ENCODE data around the gene MRPL42. TPM values are rescaled to one million over a fixed set of nuclear protein-coding genes. Genes with fewer than 3 reads are reported as not detected.

The MRPL42 gene
- total and polyA plus RNA-seq, 4 donors, result 24.5 to 53.3 (median 44.6) TPM

DNA sequence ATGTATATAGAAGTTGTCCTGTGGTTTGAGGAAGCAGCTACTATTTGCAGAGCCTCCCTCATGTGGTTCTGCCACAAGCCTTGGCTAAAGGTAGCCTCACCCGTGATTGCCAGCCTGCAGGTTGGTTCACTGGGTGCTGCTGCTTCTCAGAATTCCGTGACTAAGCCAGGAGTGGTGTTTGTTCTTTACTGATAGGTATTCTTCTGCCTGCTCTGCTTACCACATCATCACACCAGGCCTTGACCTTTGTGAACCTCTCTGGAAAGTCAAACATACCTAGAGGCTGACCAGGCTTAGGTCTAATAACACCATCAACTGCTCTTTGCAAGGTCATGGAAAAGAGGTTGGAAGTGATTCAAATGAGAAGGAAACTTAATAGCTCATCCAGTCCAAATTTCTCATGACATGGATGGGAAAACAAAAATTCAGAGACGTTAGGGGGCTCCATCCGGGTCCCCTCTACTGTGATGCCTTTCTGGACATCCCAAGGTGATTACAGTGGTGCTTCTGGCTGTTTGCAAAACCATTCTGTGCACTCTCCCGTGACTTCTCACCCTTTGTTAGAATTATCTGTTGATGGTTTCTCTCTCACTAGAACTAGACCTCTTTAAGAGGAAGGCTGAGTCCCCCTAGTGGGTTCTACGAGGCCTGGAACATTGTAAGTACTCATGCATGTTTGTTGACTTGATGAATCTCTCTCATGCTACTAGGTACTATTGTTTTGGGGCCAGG, 96.7 kb downstream of the MRPL42 start:
- no peaks in the 10 kb centered on the region for H3K4me1 ChIP-seq (ENCODE audit: control insufficient read depth in 1 of 2, insufficient read depth in 2 of 2, low read length in 2 of 2)
- H3K36me3 ChIP-seq (ENCODE audit: control insufficient read depth in 1 of 2, insufficient read depth in 2 of 2, low read length in 1 of 2), result no peaks in the 10 kb centered on the region
- no peak for DNase-seq
- H3K4me3 ChIP-seq (ENCODE audit: low read length in 2 of 2), result no peak overlapping the region
- ATAC-seq (ENCODE audit: low FRiP score), result no peak
- intact Hi-C loops (cut with DNase I), result no loop called here
- no peak overlapping the region for H3K27ac ChIP-seq (ENCODE audit: low read depth in 1 of 2, low read length in 2 of 2)
- H3K9me3 ChIP-seq (ENCODE audit: control insufficient read depth, low read length), result no peaks in the 10 kb centered on the region
- WGBS, 2 donors, result 70 to 77% methylated on average over 6 of the region's 6 CpGs
- H3K27me3 ChIP-seq (ENCODE audit: control insufficient read depth in 1 of 2, insufficient read depth in 2 of 2, low read length in 1 of 2), result no peaks in the 10 kb centered on the region

DNA sequence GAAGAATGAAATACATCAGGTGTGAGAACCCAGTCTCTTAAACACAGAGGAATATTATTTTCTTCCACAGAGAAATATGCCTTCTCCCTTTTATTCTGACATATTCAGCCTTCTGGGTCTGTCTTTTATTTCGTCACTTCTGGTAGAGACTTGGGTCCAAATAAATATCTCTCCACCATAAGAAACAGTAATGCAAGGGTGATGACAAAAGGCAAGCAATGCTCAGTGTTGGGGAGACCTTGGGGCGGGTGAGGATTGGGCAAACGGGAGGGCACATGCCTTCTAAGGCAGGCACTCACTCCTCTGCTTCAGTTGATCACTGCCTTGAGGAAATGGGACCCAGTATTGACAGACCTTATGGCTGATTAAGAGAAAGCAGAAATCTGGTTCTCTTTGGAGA, 98.4 kb downstream of the MRPL42 start:
- ATAC-seq (ENCODE audit: low FRiP score) (no peak), DNase-seq (no peak)
- H3K4me1 ChIP-seq (ENCODE audit: control insufficient read depth in 1 of 2, insufficient read depth in 2 of 2, low read length in 2 of 2), result no peaks in the 10 kb centered on the region
- intact Hi-C loops (cut with DNase I), result loop anchor here (5.0 kb wide), 1 partner anchor 63 kb away; no protein-coding TSS in a partner anchor
- no peak overlapping the region for H3K4me3 ChIP-seq (ENCODE audit: low read length in 2 of 2)
- H3K27ac ChIP-seq (ENCODE audit: low read depth in 1 of 2, low read length in 2 of 2), result no peak overlapping the region
- 96 to 100% methylated on average over 3 of the region's 3 CpGs for WGBS, 2 donors
- H3K27me3 ChIP-seq (ENCODE audit: control insufficient read depth in 1 of 2, insufficient read depth in 2 of 2, low read length in 1 of 2), result no peaks in the 10 kb centered on the region
- H3K9me3 ChIP-seq (ENCODE audit: control insufficient read depth, low read length), result no peaks in the 10 kb centered on the region
- no peaks in the 10 kb centered on the region for H3K36me3 ChIP-seq (ENCODE audit: control insufficient read depth in 1 of 2, insufficient read depth in 2 of 2, low read length in 1 of 2)

Other genes starting within 250 kb of the MRPL42 start
- gene NUDT4, start 89.6 kb upstream of the MRPL42 start, total RNA-seq, result 100 to 1,000 TPM in 1 of 2 donors, 10 to 100 TPM in 1; 52.5 to 101 TPM
- 10 to 100 TPM; 47.3 to 78.8 TPM for gene NUDT4, start 89.6 kb upstream of the MRPL42 start, polyA plus RNA-seq
- gene UBE2N, start 25.6 kb upstream of the MRPL42 start, total RNA-seq, result 10 to 100 TPM; 57.1 to 86.8 TPM
- 10 to 100 TPM; 45.7 to 48.7 TPM for gene UBE2N, start 25.6 kb upstream of the MRPL42 start, polyA plus RNA-seq
- 10 to 100 TPM; 22.5 to 27.1 TPM for gene SOCS2, start 105.2 kb downstream of the MRPL42 start, total RNA-seq
- gene SOCS2, start 105.2 kb downstream of the MRPL42 start, polyA plus RNA-seq, result 10 to 100 TPM; 14.3 to 24.7 TPM
- gene CRADD, start 209.9 kb downstream of the MRPL42 start, total RNA-seq, result 10 to 100 TPM; 19.5 to 20.5 TPM
- 10 to 100 TPM; 16.9 to 33.4 TPM for gene CRADD, start 209.9 kb downstream of the MRPL42 start, polyA plus RNA-seq

Data from aorta (tissue), 5 donors.